GM12878 (cell line): ENCODE data around the gene ALDOB. TPM values are rescaled to one million over a fixed set of nuclear protein-coding genes. Genes with fewer than 3 reads are reported as not detected.

Source experiments
- ATAC-seq: fragments of 200-7000 bp; cut with Tn5 transposase; 3 replicates; pipeline ENCODE4 v1.9.1; 2020; ENCODE audit warnings: mild to moderate bottlenecking, moderate library complexity
- BruUV-seq: library from RNA; stranded (reverse); fragments of 400-500 nt; replicated peaks from 2 replicates; lab custom pipeline; 2021; lab: Mats Ljungman, UMichigan
- CTCF ChIA-PET: fragments of 300-600 bp; sonication (Branson Sonifier 250); formaldehyde crosslinking; extraction: SDS; loops from one replicate; lab custom pipeline; 2021; ENCODE audit warnings: inconsistent platforms; lab: Yijun Ruan, JAX
- POLR2A ChIA-PET: fragments of 350-600 bp; formaldehyde crosslinking; extraction: SDS; loops from one replicate; lab custom pipeline; 2021; ENCODE audit warnings: inconsistent platforms; lab: Charles Lee
- RAD21 ChIA-PET: fragments of 300-600 bp; sonication (Branson Sonifier 250); formaldehyde crosslinking; loops from one replicate; lab custom pipeline; 2023; ENCODE audit warnings: antibody characterized with exemption; ENCODE audit not compliant: unreplicated experiment; lab: Charles Lee
- SMC1A ChIA-PET: fragments of 300-600 bp; sonication (Branson Sonifier 250); formaldehyde crosslinking; loops from one replicate; lab custom pipeline; 2023; ENCODE audit not compliant: unreplicated experiment, uncharacterized antibody; lab: Charles Lee
- DNase-seq: peaks from one replicate; pipeline ENCODE4 v3.0.0-alpha.2; 2011; ENCODE audit warnings: low read depth, low spot score
- FAIRE-seq: peaks from 3 replicates; lab custom pipeline; 2011; peaks lifted over from hg19 to GRCh38; lab: Jason Lieb, UNC
- H2AFZ ChIP-seq: 2 replicates; pipeline ENCODE4 v1.6.0; 2011; ENCODE audit warnings: low read depth, low read length, control low read depth; ENCODE audit not compliant: control insufficient read depth
- H3K27ac ChIP-seq: 2 replicates; pipeline ENCODE4 v1.5.1; 2011; ENCODE audit warnings: control low read depth; ENCODE audit not compliant: control insufficient read depth, insufficient read depth
- H3K27me3 ChIP-seq, 2 experiments: replicated peaks in 1 of 2; 2 replicates each; pipeline versions ENCODE4 v1.6.0 to v1.6.1; 2011; ENCODE audit warnings: low read length in 1 of 2; ENCODE audit not compliant: control insufficient read depth in 2 of 2, insufficient read depth in 2 of 2
- H3K36me3 ChIP-seq, 2 experiments: 2 replicates each; pipeline ENCODE4 v1.5.1; 2011; ENCODE audit warnings: low read length in 1 of 2; ENCODE audit not compliant: control insufficient read depth in 2 of 2, insufficient read depth in 2 of 2
- H3K4me1 ChIP-seq: 2 replicates; pipeline ENCODE4 v1.6.1; 2011; ENCODE audit warnings: mild to moderate bottlenecking, low read length, moderate library complexity, mixed read lengths; ENCODE audit not compliant: control insufficient read depth, insufficient read depth
- H3K4me2 ChIP-seq: 2 replicates; pipeline ENCODE4 v1.6.0; 2011; ENCODE audit warnings: control low read depth; ENCODE audit not compliant: control insufficient read depth, insufficient read depth
- H3K4me3 ChIP-seq: fragments of 200-600 bp; sonication (generic); 2 replicates; pipeline ENCODE4 v1.5.1; 2016
- H3K79me2 ChIP-seq: 2 replicates; pipeline ENCODE4 v1.6.0; 2011; ENCODE audit warnings: low read length; ENCODE audit not compliant: control insufficient read depth, insufficient read depth
- H3K9ac ChIP-seq: 2 replicates; pipeline ENCODE4 v1.8.0; 2011; ENCODE audit warnings: low read length, control low read depth, mixed read lengths; ENCODE audit not compliant: control insufficient read depth, insufficient read depth
- H3K9me3 ChIP-seq: replicated peaks from 3 replicates; pipeline ENCODE4 v1.5.1; 2011; ENCODE audit warnings: mild to moderate bottlenecking, low read length; ENCODE audit not compliant: control insufficient read depth, insufficient read depth
- H4K20me1 ChIP-seq: 2 replicates; pipeline ENCODE4 v1.6.0; 2011; ENCODE audit not compliant: control insufficient read depth, insufficient read depth
- BHLHE40 ChIP-seq, 2 experiments: fragments of 450-650 bp in 1 of 2; IDR thresholded peaks; 2 replicates each; pipeline ENCODE4 v1.6.1; 2011 to 2017; ENCODE audit warnings: low read depth in 2 of 2, borderline replicate concordance in 1 of 2, improper control_type of control experiment in 1 of 2, low read length in 1 of 2, mild to moderate bottlenecking in 1 of 2
- CBFB ChIP-seq: IDR thresholded peaks from 2 replicates; pipeline ENCODE4 v1.6.1; 2016; ENCODE audit warnings: antibody characterized with exemption, low read depth
- CHD1 ChIP-seq: IDR thresholded peaks from 2 replicates; pipeline ENCODE4 v1.6.1; 2012; ENCODE audit warnings: low read depth, low read length, improper control_type of control experiment
- CHD4 ChIP-seq: fragments of 200-600 bp; sonication (generic); IDR thresholded peaks from 2 replicates; pipeline ENCODE4 v1.6.1; 2016; ENCODE audit warnings: mild to moderate bottlenecking
- CREB1 ChIP-seq: IDR thresholded peaks from 2 replicates; pipeline ENCODE4 v1.6.1; 2012; ENCODE audit warnings: low read depth, mild to moderate bottlenecking, inconsistent platforms
- DPF2 ChIP-seq: fragments of 450-650 bp; IDR thresholded peaks from 2 replicates; pipeline ENCODE4 v1.6.1; 2017; ENCODE audit warnings: mild to moderate bottlenecking
- EED ChIP-seq: sonication (generic); IDR thresholded peaks from 2 replicates; pipeline ENCODE4 v1.6.1; 2016; ENCODE audit warnings: antibody characterized with exemption, low read depth
- ELK1 ChIP-seq: IDR thresholded peaks from 2 replicates; pipeline ENCODE4 v1.6.1; 2012; ENCODE audit warnings: low read depth, low read length, improper control_type of control experiment
- FOXM1 ChIP-seq: IDR thresholded peaks from 2 replicates; pipeline ENCODE4 v1.6.1; 2012; ENCODE audit warnings: low read depth, mild to moderate bottlenecking, inconsistent platforms, low read length, moderate library complexity
- NR2C1 ChIP-seq: fragments of 450-650 bp; IDR thresholded peaks from 2 replicates; pipeline ENCODE4 v1.6.1; 2017; ENCODE audit warnings: antibody characterized with exemption, mild to moderate bottlenecking, moderate library complexity
- NRF1 ChIP-seq: conservative IDR thresholded peaks from 2 replicates; pipeline ENCODE4 v1.6.1; 2011; ENCODE audit warnings: mild to moderate bottlenecking, low read depth, low read length, improper control_type of control experiment
- PBX3 ChIP-seq: IDR thresholded peaks from 2 replicates; pipeline ENCODE4 v1.6.1; 2011; ENCODE audit warnings: mild to moderate bottlenecking, low read depth, low read length, moderate library complexity; ENCODE audit not compliant: insufficient replicate concordance
- RB1 ChIP-seq: fragments of 450-650 bp; formaldehyde crosslinking; IDR thresholded peaks from 2 replicates; pipeline ENCODE4 v1.6.1; 2017; ENCODE audit warnings: mild to moderate bottlenecking, borderline replicate concordance
- RUNX3 ChIP-seq: IDR thresholded peaks from 2 replicates; pipeline ENCODE4 v1.6.1; 2012; ENCODE audit warnings: low read length, inconsistent platforms
- SIX5 ChIP-seq: IDR thresholded peaks from 2 replicates; pipeline ENCODE4 v1.6.1; 2011; ENCODE audit warnings: mild to moderate bottlenecking, low read depth, low read length, moderate library complexity; ENCODE audit not compliant: severe bottlenecking
- ZNF622 ChIP-seq: fragments of 450-650 bp; IDR thresholded peaks from 2 replicates; pipeline ENCODE4 v1.6.1; 2017; ENCODE audit warnings: mild to moderate bottlenecking, inconsistent platforms
- WGBS: methylation state at CpG from one replicate; pipeline ENCODE4 v1.1.6; 2016; ENCODE audit warnings: low lambda C conversion rate; ENCODE audit not compliant: insufficient replicate concordance, insufficient coverage; ENCODE audit errors: missing lambda C conversion rate; 5-methylcytosine and 5-hydroxymethylcytosine counted together
- in situ Hi-C: fragments of 300-500 bp; cut with MboI; formaldehyde crosslinking; loops from 9 replicates; pipeline ENCODE4 v1.14.3; 2018; ENCODE audit warnings: mixed read lengths
- intact Hi-C: fragments of 100-400 bp; cut with micrococcal nuclease; formaldehyde crosslinking; loops from one replicate; pipeline ENCODE4 v1.14.2; 2022; ENCODE audit not compliant: unreplicated experiment
- polyA plus RNA-seq, 11 experiments: library from polyadenylated mRNA; depleted of rRNA in 4 of 11; unstranded in 6 of 11; stranded (reverse) in 5 of 11; fragments of >200 nt; fragmentation: Nextera tagmentation in 4 of 11; fragmentation: Illumina TruSeq in 1 of 11; extraction: Ambion mirVana in 4 of 11; extraction: Trizol in 1 of 11; gene quantifications; 1 replicate in 1 of 11; 2 replicates in 10 of 11; pipeline versions ENCODE4 v1.2.1 to v1.2.3, GENCODE V29; 2011 to 2016; ENCODE audit warnings: inconsistent platforms in 2 of 11, missing spikeins in 2 of 11, low read depth in 1 of 11
- total RNA-seq, 4 experiments: library from RNA; depleted of rRNA in 3 of 4; stranded (reverse); fragments of >200 nt in 3 of 4; fragmentation: Illumina TruSeq in 1 of 4; extraction: Trizol in 1 of 4; gene quantifications; 2 replicates each; pipeline versions ENCODE4 v1.2.1 to v1.2.3, GENCODE V29; 2013 to 2021

ALDOB gene
- total and polyA plus RNA-seq, 10 of the 15 experiments (the other 5 are each of a cell fraction or from before 2014, with no cell fraction given): 0.03 to 0.82 (median 0.04) TPM; not detected in 7

- Histone ChIP-seq H3K79me2 (no peaks in the 10 kb centered on the region), H3K36me3 (no peaks in the 10 kb centered on the region), H3K4me1 (no peaks in the 10 kb centered on the region), H3K27me3 (no peaks in the 10 kb centered on the region; a peak in 1 of 4 replicates), H4K20me1 (no peaks in the 10 kb centered on the region), H3K9ac (no peak overlapping the region), H2AFZ (no peak overlapping the region), H3K4me3 (no peak overlapping the region), H3K27ac (no peak overlapping the region)
- ChIA-PET RAD21 (no interaction called here), POLR2A (no interaction called here), CTCF (interaction anchor here (12.4 kb wide), 1 partner anchor 69 kb away, joined by 228 read pairs; the partner anchor contains the start of gene RNF20), SMC1A (no interaction called here)
- no peak for ATAC-seq
- in situ Hi-C loops: no loop called here
- no peak for FAIRE-seq
- intact Hi-C loops: no loop called here
- DNase-seq: no peak
- WGBS: 45% methylated on average over 4 of the region's 4 CpGs
- no peak for TF ChIP-seq CREB1
- TF ChIP-seq NRF1: no peak
- TF ChIP-seq CBFB: no peak
- no peak for TF ChIP-seq ELK1
- no peak for TF ChIP-seq RB1
- no peak for TF ChIP-seq NR2C1
- no peak for TF ChIP-seq BHLHE40 (IDR thresholded peaks at IDR 0.05; ENCODE audit: borderline replicate concordance in 1 of 2, low read depth in 2 of 2, low read length in 1 of 2)
- TF ChIP-seq RUNX3: no peak
- TF ChIP-seq SIX5: no peak
- TF ChIP-seq CHD1: no peak
- TF ChIP-seq DPF2: no peak
- TF ChIP-seq ZNF622: no peak
- TF ChIP-seq EED: no peak
- TF ChIP-seq FOXM1: no peak
- no peak for TF ChIP-seq PBX3
- no peak for TF ChIP-seq CHD4
- TF ChIP-seq, all 136 proteins: peak for 0
- H3K4me2 ChIP-seq: no peak overlapping the region
- H3K9me3 ChIP-seq: no peaks in the 10 kb centered on the region
- BruUV-seq: no TSS peak
Observed at GRCh38 chr9:101460965-101461364, 25.4 kb upstream of the ALDOB start.
